Effector memory CD4-positive, alpha-beta T cell (primary cell): ENCODE data around the gene EXD1.
"Not testable (repeated sequence)": the region's sequence is repeated elsewhere in the genome, so short reads cannot be mapped to it uniquely, and the experiment has no call there.

Experiments
- DNase-seq, 3 donors: peaks; one replicate each; pipeline ENCODE4 v3.0.0-alpha.2; 2020
- H3K27ac ChIP-seq: 2 replicates; pipeline ENCODE4 v1.7.0; 2013; ENCODE audit warnings: mild to moderate bottlenecking, low read length, moderate library complexity; ENCODE audit not compliant: insufficient read depth, poor library complexity, severe bottlenecking
- H3K27me3 ChIP-seq: replicated peaks from 2 replicates; pipeline ENCODE4 v1.7.0; 2013; ENCODE audit warnings: mild to moderate bottlenecking, low read length; ENCODE audit not compliant: insufficient read depth, control insufficient read depth, poor library complexity, severe bottlenecking
- H3K36me3 ChIP-seq: 2 replicates; pipeline ENCODE4 v1.7.0; 2013; ENCODE audit warnings: mild to moderate bottlenecking, low read length, moderate library complexity; ENCODE audit not compliant: control insufficient read depth, insufficient read depth
- H3K4me1 ChIP-seq: 2 replicates; pipeline ENCODE4 v1.7.0; 2013; ENCODE audit warnings: low read length, mild to moderate bottlenecking; ENCODE audit not compliant: control insufficient read depth, insufficient read depth, poor library complexity, severe bottlenecking
- H3K4me3 ChIP-seq: 2 replicates; pipeline ENCODE4 v1.7.0; 2013; ENCODE audit warnings: low read length, low read depth, mild to moderate bottlenecking; ENCODE audit not compliant: insufficient read depth, poor library complexity, severe bottlenecking
- H3K9me3 ChIP-seq: 2 replicates; pipeline ENCODE4 v1.7.0; 2013; ENCODE audit warnings: mild to moderate bottlenecking, low read length, moderate library complexity; ENCODE audit not compliant: control insufficient read depth
- total RNA-seq, 3 donors: gene quantifications; one replicate each; lab custom pipeline; 2026; lab: John Stamatoyannopoulos, UW

The EXD1 gene, protein sequence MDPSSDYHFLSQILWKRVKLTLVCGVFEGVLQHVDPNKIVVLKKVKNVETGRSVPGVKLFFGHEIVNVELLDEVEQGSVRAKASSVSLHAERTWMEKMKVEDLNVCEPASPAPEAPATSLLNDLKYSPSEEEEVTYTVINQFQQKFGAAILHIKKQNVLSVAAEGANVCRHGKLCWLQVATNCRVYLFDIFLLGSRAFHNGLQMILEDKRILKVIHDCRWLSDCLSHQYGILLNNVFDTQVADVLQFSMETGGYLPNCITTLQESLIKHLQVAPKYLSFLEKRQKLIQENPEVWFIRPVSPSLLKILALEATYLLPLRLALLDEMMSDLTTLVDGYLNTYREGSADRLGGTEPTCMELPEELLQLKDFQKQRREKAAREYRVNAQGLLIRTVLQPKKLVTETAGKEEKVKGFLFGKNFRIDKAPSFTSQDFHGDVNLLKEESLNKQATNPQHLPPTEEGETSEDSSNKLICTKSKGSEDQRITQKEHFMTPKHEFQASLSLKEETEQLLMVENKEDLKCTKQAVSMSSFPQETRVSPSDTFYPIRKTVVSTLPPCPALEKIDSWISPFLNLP
- total RNA-seq = 0 reads per million in 3 donors

GRCh38 chr15:41230650-41231421 lies at the start of gene EXD1, which contains the start of gene CHP1:
Gene EXD1 (minus strand): TSS chr15:41230757. CDS start chr15:41226575, 4,182 bp downstream.
Gene CHP1 (plus strand): TSS chr15:41231268. CDS start chr15:41231383, 115 bp downstream.
- no peaks in the 10 kb centered on the region for H3K36me3 ChIP-seq
- no peaks in the 10 kb centered on the region for H3K9me3 ChIP-seq
- H3K4me3 ChIP-seq = peak within 1 kb of the TSS; percentile 76
- DNase-seq = peak; percentile 87 to 92 (median 88)
- no peaks in the 10 kb centered on the region for H3K4me1 ChIP-seq
- H3K27ac ChIP-seq = peak within 1 kb of the TSS; percentile 87
- no peaks in the 10 kb centered on the region for H3K27me3 ChIP-seq

DNA sequence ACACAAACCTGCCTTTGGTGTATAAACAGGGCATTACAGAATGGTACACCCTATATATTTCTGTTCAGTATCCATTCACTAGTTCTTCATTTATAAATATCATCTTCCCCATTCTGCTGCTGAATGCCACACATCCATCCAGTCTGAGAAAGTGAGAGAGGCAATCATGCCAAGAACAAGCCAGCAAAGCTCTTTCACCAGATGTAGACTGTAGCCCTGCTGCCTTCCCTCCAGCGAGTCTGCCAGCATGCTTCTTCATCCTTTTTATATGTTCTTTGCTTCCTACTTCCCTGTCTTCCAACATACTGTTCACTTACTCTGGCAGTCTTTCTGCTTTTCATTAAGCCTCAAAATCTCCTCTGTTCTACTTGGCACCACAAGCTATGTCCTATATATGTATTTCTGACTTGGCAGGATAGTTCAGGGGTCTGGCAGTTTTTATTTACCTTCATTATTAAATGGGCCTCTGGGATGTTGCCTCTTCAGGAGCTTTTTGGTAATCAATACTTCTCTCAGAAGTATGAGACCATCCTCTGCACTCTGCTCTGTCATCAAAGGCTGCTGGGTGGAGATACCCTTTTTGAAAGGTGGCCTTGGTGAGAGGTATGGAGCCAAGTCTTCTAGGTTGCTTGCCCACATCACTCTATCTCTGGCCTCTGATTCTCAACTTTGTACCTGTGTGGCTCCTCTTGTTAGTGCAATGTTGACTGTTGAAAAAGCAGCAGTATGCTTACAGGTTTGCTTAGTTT lies 49.2 kb upstream of the EXD1 start:
- DNase-seq = no peak
- Histone ChIP-seq H3K27me3 (no peaks in the 10 kb centered on the region), H3K36me3 (peaks cover 5% of the 10 kb centered on the region), H3K9me3 (no peaks in the 10 kb centered on the region), H3K27ac (no peak overlapping the region), H3K4me3 (no peak overlapping the region), H3K4me1 (peaks cover 4% of the 10 kb centered on the region)

DNA sequence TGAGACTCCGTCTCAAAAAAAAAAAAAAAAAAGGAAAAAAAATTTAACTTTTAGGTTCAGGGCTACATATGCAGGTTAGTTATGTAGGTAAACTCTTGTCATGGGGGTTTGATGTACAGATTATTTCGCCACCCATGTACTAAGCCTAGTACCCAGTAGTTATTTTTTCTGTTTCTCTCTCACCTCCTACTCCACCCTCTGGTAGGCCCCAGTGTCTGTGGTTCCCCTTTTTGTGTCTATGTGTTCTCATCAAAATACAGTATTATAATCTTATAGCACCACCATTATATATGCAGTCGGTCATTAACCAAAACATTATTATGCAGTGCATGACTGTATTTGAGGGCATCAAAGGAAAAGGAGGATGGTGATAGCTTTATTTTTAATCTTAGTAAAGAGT lies 47.8 kb upstream of the EXD1 start:
- peaks cover 5% of the 10 kb centered on the region for H3K36me3 ChIP-seq
- H3K27me3 ChIP-seq = no peaks in the 10 kb centered on the region
- peaks cover 1% of the 10 kb centered on the region for H3K4me1 ChIP-seq
- H3K27ac ChIP-seq = no peak overlapping the region
- no peak for DNase-seq
- no peak overlapping the region for H3K4me3 ChIP-seq
- no peaks in the 10 kb centered on the region for H3K9me3 ChIP-seq

DNA sequence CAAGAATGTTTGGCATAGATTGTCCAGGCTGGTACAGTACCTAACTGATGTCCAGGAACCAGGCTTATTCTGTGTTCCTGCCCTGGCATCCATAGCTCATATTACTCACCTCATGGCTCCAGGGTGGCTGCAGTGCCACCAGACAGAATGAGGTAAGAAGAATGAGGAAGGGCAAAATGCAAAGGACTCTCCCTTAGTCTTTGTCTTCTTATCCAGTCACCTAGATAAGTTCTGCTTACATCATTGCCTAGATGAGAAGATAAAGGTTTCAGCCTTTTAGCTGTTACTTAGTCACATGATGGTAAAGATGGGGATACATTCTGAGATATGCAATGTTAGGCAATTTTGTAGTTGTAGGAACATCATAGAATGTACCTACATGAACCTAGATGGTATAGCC lies 46.3 kb upstream of the EXD1 start:
- peaks cover 5% of the 10 kb centered on the region for H3K36me3 ChIP-seq
- H3K27ac ChIP-seq = no peak overlapping the region
- no peak overlapping the region for H3K4me3 ChIP-seq
- no peaks in the 10 kb centered on the region for H3K9me3 ChIP-seq
- no peak for DNase-seq
- H3K4me1 ChIP-seq = no peaks in the 10 kb centered on the region
- H3K27me3 ChIP-seq = no peaks in the 10 kb centered on the region

DNA sequence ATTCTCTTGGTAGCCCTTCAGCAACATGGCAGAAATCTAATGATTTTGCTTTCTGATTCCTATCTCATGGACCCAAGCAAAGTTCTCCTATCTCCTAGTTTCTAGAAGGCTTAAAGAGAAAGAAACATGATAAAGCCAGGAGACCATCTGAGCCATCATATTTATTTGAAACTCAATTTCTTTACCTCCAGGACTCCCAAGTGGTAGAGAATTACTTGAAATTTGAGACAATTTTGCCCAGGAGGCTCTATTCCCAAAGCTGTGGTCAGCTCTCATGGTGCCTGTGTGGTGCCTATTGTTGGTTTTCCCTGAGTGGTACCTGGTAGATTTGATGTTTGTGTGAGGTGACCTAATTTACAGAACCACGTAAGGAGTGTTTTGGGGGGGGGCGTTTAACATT lies 39.3 kb upstream of the EXD1 start:
- H3K27me3 ChIP-seq = no peaks in the 10 kb centered on the region
- no peak for DNase-seq
- no peaks in the 10 kb centered on the region for H3K36me3 ChIP-seq
- H3K9me3 ChIP-seq = no peaks in the 10 kb centered on the region
- H3K27ac ChIP-seq = no peak overlapping the region
- H3K4me3 ChIP-seq = no peak overlapping the region
- H3K4me1 ChIP-seq = no peaks in the 10 kb centered on the region

GRCh38 chr15:41263891-41264351 lies 33.4 kb upstream of the EXD1 start:
- Histone ChIP-seq H3K27me3 (no peaks in the 10 kb centered on the region), H3K4me3 (no peak overlapping the region), H3K27ac (no peak overlapping the region), H3K36me3 (peaks cover 6% of the 10 kb centered on the region), H3K4me1 (no peaks in the 10 kb centered on the region), H3K9me3 (no peaks in the 10 kb centered on the region)
- no peak for DNase-seq

GRCh38 chr15:41262571-41262970 lies 32.0 kb upstream of the EXD1 start:
- H3K9me3 ChIP-seq = no peaks in the 10 kb centered on the region
- peaks cover 6% of the 10 kb centered on the region for H3K36me3 ChIP-seq
- no peaks in the 10 kb centered on the region for H3K4me1 ChIP-seq
- no peak overlapping the region for H3K4me3 ChIP-seq
- H3K27me3 ChIP-seq = no peaks in the 10 kb centered on the region
- no peak overlapping the region for H3K27ac ChIP-seq
- DNase-seq = no peak

DNA sequence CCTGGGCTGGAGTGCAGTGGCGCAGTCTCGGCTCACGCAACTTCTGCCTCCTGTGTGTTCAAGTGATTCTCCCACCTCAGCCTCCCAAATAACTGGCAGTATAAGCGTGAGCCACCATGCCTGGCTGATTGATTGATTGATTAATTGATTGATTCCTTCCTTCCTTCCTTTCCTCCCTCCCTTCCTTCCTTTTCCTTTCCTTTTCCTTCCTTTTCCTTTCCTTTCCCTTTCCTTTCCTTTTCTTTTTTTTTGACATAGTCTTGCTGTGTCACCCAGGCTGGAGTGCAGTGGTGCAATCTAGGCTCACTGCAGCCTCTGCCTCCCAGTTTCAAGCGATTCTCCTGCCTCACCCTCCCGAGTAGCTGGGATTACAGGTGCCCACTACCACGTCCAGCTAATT lies 30.4 kb upstream of the EXD1 start:
- not testable (repeated sequence) for H3K9me3 ChIP-seq, H3K4me3 ChIP-seq, H3K27me3 ChIP-seq, DNase-seq, H3K4me1 ChIP-seq, H3K36me3 ChIP-seq, H3K27ac ChIP-seq

GRCh38 chr15:41259546-41260189 lies 29.1 kb upstream of the EXD1 start:
- Histone ChIP-seq H3K36me3 (peaks cover 7% of the 10 kb centered on the region), H3K4me3 (no peak overlapping the region), H3K27ac (no peak overlapping the region), H3K4me1 (no peaks in the 10 kb centered on the region), H3K27me3 (no peaks in the 10 kb centered on the region), H3K9me3 (no peaks in the 10 kb centered on the region)
- DNase-seq = no peak
